Tibial nerve (tissue), 4 donors: ENCODE measurements around the gene COPS3. TPM values are rescaled to one million over a fixed set of nuclear protein-coding genes. Genes with fewer than 3 reads are reported as not detected.

Experiments used
- DNase-seq, 2 donors: peaks; one replicate each; pipeline ENCODE4 v3.0.0-alpha.2; 2019; ENCODE audit warnings: low spot score in 2 of 2
- H3K27ac ChIP-seq, 4 donors: fragments of 200-600 bp; sonication (generic) in 3 of 4; one replicate each; pipeline ENCODE4 v1.5.1; 2017 to 2019; ENCODE audit warnings: mild to moderate bottlenecking in 1 of 4
- H3K27me3 ChIP-seq, 2 donors: fragments of 200-600 bp; sonication (generic) in 1 of 2; one replicate each; pipeline versions ENCODE4 v1.5.1 to v1.6.0; 2017 to 2019
- H3K36me3 ChIP-seq, 3 donors: fragments of 200-600 bp; sonication (generic); one replicate each; pipeline ENCODE4 v1.5.1; 2018 to 2019
- H3K4me1 ChIP-seq, 4 donors: fragments of 200-600 bp; sonication (generic) in 3 of 4; one replicate each; pipeline ENCODE4 v1.5.1; 2017 to 2019
- H3K4me3 ChIP-seq, 4 donors: fragments of 200-600 bp; sonication (generic) in 3 of 4; one replicate each; pipeline ENCODE4 v1.5.1; 2017 to 2019; ENCODE audit warnings: mild to moderate bottlenecking in 1 of 4, moderate library complexity in 1 of 4
- H3K9me3 ChIP-seq, 4 donors: fragments of 200-600 bp; sonication (generic) in 3 of 4; one replicate each; pipeline ENCODE4 v1.5.1; 2017 to 2019
- CTCF ChIP-seq, 5 experiments: fragments of 200-600 bp in 3 of 5; fragments of 450-650 bp in 2 of 5; sonication (generic) in 3 of 5; IDR thresholded peaks; one replicate each; pipeline ENCODE4 v1.5.1; 2016 to 2019; ENCODE audit warnings: antibody characterized with exemption in 5 of 5, mild to moderate bottlenecking in 3 of 5, moderate library complexity in 2 of 5
- EP300 ChIP-seq, 2 donors: sonication (generic); formaldehyde crosslinking; IDR thresholded peaks; one replicate each; pipeline ENCODE4 v1.6.1; 2017; ENCODE audit warnings: antibody characterized with exemption in 2 of 2, mild to moderate bottlenecking in 1 of 2
- POLR2A ChIP-seq, 2 donors: fragments of 450-650 bp; IDR thresholded peaks; one replicate each; pipeline ENCODE4 v1.6.1; 2017; ENCODE audit warnings: antibody characterized with exemption in 2 of 2, mild to moderate bottlenecking in 2 of 2, moderate library complexity in 2 of 2
- WGBS, 2 donors: methylation state at CpG; one replicate each; pipeline ENCODE4 v1.1.5; 2018; 5-methylcytosine and 5-hydroxymethylcytosine counted together
- total RNA-seq, 4 donors: library from RNA; depleted of rRNA; stranded (reverse); fragments of >200 nt; gene quantifications; one replicate each; pipeline ENCODE4 v1.1.0, GENCODE V29; 2016

The COPS3 gene
- total RNA-seq, 4 donors from 2014 or later = 15.7 to 58.8 (median 47.6) TPM

GRCh38 chr17:17204635-17205231, 76.3 kb downstream of the COPS3 start:
- WGBS, 2 donors = 59 to 77% methylated on average over 3 to 10 of the region's 14 CpGs
- no peak for DNase-seq
- Histone ChIP-seq H3K36me3 (peaks cover 0 to 16% (median 0%) of the 10 kb centered on the region in 3 donors), H3K4me3 (peak overlapping the region; percentile 47 to 69 (median 60)), H3K27me3 (no peaks in the 10 kb centered on the region), H3K9me3 (no peaks in the 10 kb centered on the region), H3K4me1 (peaks cover 0 to 74% (median 37%) of the 10 kb centered on the region in 4 donors), H3K27ac (peak overlapping the region; percentile 76 to 96 (median 92))
- no peak for TF ChIP-seq POLR2A (IDR thresholded peaks at IDR 0.05)
- TF ChIP-seq CTCF (IDR thresholded peaks at IDR 0.05) = no peak
- TF ChIP-seq EP300 (IDR thresholded peaks at IDR 0.05) = no peak

- DNase-seq = no peak
- H3K27ac ChIP-seq = peak overlapping the region in 3 of 4 donors; percentile 1 to 96 (median 95)
- H3K4me1 ChIP-seq = peaks cover 0 to 79% (median 37%) of the 10 kb centered on the region in 4 donors
- H3K36me3 ChIP-seq = peaks cover 0 to 15% (median 0%) of the 10 kb centered on the region in 3 donors
- H3K27me3 ChIP-seq = no peaks in the 10 kb centered on the region
- H3K9me3 ChIP-seq = no peaks in the 10 kb centered on the region
- whole genome bisulfite sequencing, 2 donors = 48 to 50% methylated on average over 13 to 15 of the region's 15 CpGs
- H3K4me3 ChIP-seq = no peak overlapping the region
- no peak for TF ChIP-seq POLR2A (IDR thresholded peaks at IDR 0.05)
- TF ChIP-seq EP300 (IDR thresholded peaks at IDR 0.05) = peak in 1 of 2 donors; percentile 59
Measured at GRCh38 chr17:17204041-17204591, 76.9 kb downstream of the COPS3 start.

- no peak for TF ChIP-seq EP300 (IDR thresholded peaks at IDR 0.05)
- TF ChIP-seq CTCF (IDR thresholded peaks at IDR 0.05) = no peak
- no peak for TF ChIP-seq POLR2A (IDR thresholded peaks at IDR 0.05)
- H3K4me1 ChIP-seq = peaks cover 0 to 79% (median 37%) of the 10 kb centered on the region in 4 donors
- H3K27me3 ChIP-seq = no peaks in the 10 kb centered on the region
- peak overlapping the region in 2 of 4 donors; percentile 95 to 96 for H3K27ac ChIP-seq
- H3K36me3 ChIP-seq = peaks cover 0 to 15% (median 0%) of the 10 kb centered on the region in 3 donors
- no peak overlapping the region for H3K4me3 ChIP-seq
- no peak for DNase-seq
- WGBS, 2 donors = 76% methylated on average over 10 to 13 of the region's 15 CpGs
- no peaks in the 10 kb centered on the region for H3K9me3 ChIP-seq
Measured at GRCh38 chr17:17203173-17203730, 77.8 kb downstream of the COPS3 start.

GRCh38 chr17:17201907-17202306, 79.1 kb downstream of the COPS3 start:
- no peak for DNase-seq
- H3K4me1 ChIP-seq = peaks cover 0 to 72% (median 37%) of the 10 kb centered on the region in 4 donors
- H3K36me3 ChIP-seq = peaks cover 0 to 15% (median 0%) of the 10 kb centered on the region in 3 donors
- no peaks in the 10 kb centered on the region for H3K9me3 ChIP-seq
- 77 to 78% methylated on average over 8 of the region's 8 CpGs for WGBS, 2 donors
- no peak overlapping the region for H3K4me3 ChIP-seq
- TF ChIP-seq CTCF (IDR thresholded peaks at IDR 0.05) = no peak
- TF ChIP-seq POLR2A (IDR thresholded peaks at IDR 0.05) = no peak
- TF ChIP-seq EP300 (IDR thresholded peaks at IDR 0.05) = no peak
- no peaks in the 10 kb centered on the region for H3K27me3 ChIP-seq
- peak overlapping the region in 2 of 4 donors; percentile 25 to 83 for H3K27ac ChIP-seq

GRCh38 chr17:17201271-17201670, 79.8 kb downstream of the COPS3 start:
- Histone ChIP-seq H3K4me3 (no peak overlapping the region), H3K27me3 (no peaks in the 10 kb centered on the region), H3K4me1 (peaks cover 0 to 66% (median 35%) of the 10 kb centered on the region in 4 donors), H3K36me3 (peaks cover 0 to 15% (median 0%) of the 10 kb centered on the region in 3 donors), H3K27ac (peak overlapping the region in 3 of 4 donors; percentile 9 to 83 (median 80)), H3K9me3 (no peaks in the 10 kb centered on the region)
- 77 to 78% methylated on average over 10 of the region's 10 CpGs for WGBS, 2 donors
- no peak for DNase-seq
- no peak for TF ChIP-seq EP300 (IDR thresholded peaks at IDR 0.05)
- no peak for TF ChIP-seq POLR2A (IDR thresholded peaks at IDR 0.05)
- no peak for TF ChIP-seq CTCF (IDR thresholded peaks at IDR 0.05)
